Heart left ventricle (tissue), 13 donors: ENCODE results near the gene EPHB1.

Experiments
- POLR2A ChIP-seq, 2 donors: fragments of 450-650 bp; IDR thresholded peaks; one replicate each; pipeline ENCODE4 v1.6.1; 2017; ENCODE audit warnings: antibody characterized with exemption in 2 of 2, mild to moderate bottlenecking in 2 of 2, moderate library complexity in 2 of 2
- TF ChIP-seq, protein P1 (sequence below), 12 donors: fragments of 200-600 bp; sonication (generic) in 4 of 12; IDR thresholded peaks; one replicate each; pipeline versions ENCODE4 v1.5.0 to v1.8.0; 2018 to 2022; ENCODE audit warnings: antibody characterized with exemption in 12 of 12, mild to moderate bottlenecking in 5 of 12
- donor health status: ischemic (EF 13 %, LVEDD 7.1; RV severe dilation, severe dysfunction).
- donor health status: DM: no; HTN: yes; CAD: no.
- donor health status: DM: no; HTN: no; CAD: no.
- donor health status: ischemic (EF 25% LVEDD 6.9; RV normal size, moderate dysfunction).
- donor health status: ischemic (EF 25% LVEDD 5.7; RV mildly dilated, moderate dysfunction).
- donor health status: ischemic (EF 35%, LVEDD 5.7; RV mildly dilated, moderate dysfunction).
- donor health status: nonischemic (EF 11% LVEDD 7.7; RV severe dilation, severe dysfunction).
- donor health status: DM: yes; HTN: yes; CAD: no.
- donor health status: PGD.
- donor health status: ischemic (EF 29% LVEDD 5.4; RV normal size, mild dysfunction).
- donor health status: nonischemic (EF 23%, LVEDD 6.1; RV moderate dilation, normal function).

DNA sequence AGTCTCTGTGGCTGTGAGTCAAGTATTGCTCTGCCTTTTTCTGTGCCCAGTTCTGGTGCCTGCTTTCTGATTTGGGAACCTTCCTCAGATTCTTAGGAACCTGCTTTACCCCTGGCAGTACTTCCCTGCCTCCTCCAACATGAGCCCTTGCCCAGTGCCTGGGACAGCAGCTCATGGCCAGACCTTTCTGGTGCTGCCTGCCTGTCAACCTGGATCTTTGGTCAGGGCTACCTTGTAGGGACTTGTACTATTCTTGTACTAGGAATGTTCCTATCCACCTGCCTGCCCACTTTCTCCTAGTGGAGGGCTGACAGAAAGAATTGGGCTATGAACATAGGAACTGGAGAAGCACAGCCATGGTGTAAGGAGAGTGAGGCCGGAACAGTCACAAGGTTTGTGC, 28.8 kb upstream of the EPHB1 start:
- TF ChIP-seq POLR2A (IDR thresholded peaks at IDR 0.05): no peak
- TF ChIP-seq, protein P1, sequence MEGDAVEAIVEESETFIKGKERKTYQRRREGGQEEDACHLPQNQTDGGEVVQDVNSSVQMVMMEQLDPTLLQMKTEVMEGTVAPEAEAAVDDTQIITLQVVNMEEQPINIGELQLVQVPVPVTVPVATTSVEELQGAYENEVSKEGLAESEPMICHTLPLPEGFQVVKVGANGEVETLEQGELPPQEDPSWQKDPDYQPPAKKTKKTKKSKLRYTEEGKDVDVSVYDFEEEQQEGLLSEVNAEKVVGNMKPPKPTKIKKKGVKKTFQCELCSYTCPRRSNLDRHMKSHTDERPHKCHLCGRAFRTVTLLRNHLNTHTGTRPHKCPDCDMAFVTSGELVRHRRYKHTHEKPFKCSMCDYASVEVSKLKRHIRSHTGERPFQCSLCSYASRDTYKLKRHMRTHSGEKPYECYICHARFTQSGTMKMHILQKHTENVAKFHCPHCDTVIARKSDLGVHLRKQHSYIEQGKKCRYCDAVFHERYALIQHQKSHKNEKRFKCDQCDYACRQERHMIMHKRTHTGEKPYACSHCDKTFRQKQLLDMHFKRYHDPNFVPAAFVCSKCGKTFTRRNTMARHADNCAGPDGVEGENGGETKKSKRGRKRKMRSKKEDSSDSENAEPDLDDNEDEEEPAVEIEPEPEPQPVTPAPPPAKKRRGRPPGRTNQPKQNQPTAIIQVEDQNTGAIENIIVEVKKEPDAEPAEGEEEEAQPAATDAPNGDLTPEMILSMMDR (IDR thresholded peaks at IDR 0.05): no peak
